GM23248 (cell line): ENCODE measurements around the gene ABCC10.

ENCODE experiments used
- EZH2 ChIP-seq: fragments of 200-600 bp; sonication (generic); IDR thresholded peaks from 2 replicates; pipeline ENCODE4 v1.6.1; 2018; ENCODE audit warnings: antibody characterized with exemption, mild to moderate bottlenecking; ENCODE audit not compliant: insufficient read depth, poor library complexity, severe bottlenecking
- EZH2phosphoT487 ChIP-seq: fragments of 200-600 bp; sonication (generic); IDR thresholded peaks from 2 replicates; pipeline ENCODE4 v1.6.1; 2018; ENCODE audit warnings: antibody characterized with exemption, moderate library complexity, mild to moderate bottlenecking, low read depth; ENCODE audit not compliant: insufficient read depth

DNA sequence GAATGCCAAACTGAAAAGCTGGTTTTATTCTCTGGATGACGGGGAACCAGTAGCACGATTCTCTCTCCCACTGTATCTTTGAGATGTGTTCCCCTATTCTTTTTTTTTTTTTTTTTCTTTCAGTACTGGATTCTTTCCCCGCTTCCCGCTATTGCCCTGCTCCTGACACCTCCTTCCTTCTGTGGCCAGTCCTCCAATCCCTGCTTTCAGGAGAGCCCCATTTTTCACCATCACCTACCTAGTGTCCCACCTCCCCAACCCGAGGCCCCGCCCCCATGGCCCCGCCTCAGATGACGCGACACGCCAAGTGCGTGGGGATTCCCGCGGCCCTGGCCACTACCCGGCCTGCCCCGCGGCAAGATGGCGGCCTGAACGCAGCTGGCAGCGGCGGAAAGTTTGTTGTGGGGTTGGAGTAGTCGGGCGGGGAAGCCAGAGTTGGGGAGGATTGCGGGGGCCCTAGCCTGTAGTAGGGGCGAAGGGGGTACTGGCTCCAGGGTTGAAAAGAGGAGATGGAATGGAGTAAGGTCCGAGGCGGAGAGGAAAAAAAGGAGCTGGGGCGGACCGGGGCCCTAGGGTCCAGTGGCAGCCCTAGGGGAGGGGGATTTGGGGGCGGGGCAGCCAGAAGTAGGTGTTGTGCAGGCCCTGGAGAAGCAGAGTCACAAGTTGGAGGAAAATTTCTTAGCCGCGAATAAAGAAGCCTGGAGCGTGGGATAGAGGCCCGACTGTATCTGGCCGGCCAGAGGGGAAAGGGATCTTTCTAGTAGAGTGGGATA is 50.1 kb downstream of the ABCC10 start, which contains the start of gene TJAP1:
- TF ChIP-seq EZH2phosphoT487 (no peak), EZH2 (no peak)
